Activated T-cell treated with anti-CD3 and anti-CD28 coated beads, Interleukin-2, amount 50 U/mL, for 48 hours (primary cell): ENCODE measurements around the gene TIAL1.
A peak's percentile ranks its signal among the peaks of the same experiment; 100 is the strongest.

Experiments used
- DNase-seq, 2 experiments: peaks; one replicate each; pipeline ENCODE4 v3.0.0-alpha.2; 2020

TIAL1 gene

GRCh38 chr10:119526621-119527592, 69.9 kb downstream of the TIAL1 start:
- peak in 1 of 2 experiments; percentile 18 for DNase-seq

DNA sequence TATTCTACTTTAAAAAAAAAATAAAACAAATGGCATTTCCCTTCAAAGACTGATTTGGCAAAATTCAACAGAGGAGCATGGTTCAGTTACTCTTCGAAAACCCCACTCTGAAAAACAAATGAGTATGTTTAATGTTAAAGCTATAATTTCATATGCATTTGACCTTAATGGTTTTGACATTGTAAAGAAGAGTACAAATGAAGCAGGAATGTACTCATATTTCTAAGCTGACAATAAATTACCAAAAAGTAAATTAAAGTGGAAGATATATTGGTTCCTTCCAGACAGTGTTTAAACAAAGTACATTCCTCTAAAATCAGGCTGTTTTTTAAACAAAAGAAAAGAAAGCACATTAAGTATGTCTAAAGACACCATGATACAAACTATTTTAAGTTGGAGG, 70.6 kb downstream of the TIAL1 start:
- DNase-seq, result no peak

GRCh38 chr10:119525116-119525515, 71.6 kb downstream of the TIAL1 start:
- DNase-seq, result no peak

DNA sequence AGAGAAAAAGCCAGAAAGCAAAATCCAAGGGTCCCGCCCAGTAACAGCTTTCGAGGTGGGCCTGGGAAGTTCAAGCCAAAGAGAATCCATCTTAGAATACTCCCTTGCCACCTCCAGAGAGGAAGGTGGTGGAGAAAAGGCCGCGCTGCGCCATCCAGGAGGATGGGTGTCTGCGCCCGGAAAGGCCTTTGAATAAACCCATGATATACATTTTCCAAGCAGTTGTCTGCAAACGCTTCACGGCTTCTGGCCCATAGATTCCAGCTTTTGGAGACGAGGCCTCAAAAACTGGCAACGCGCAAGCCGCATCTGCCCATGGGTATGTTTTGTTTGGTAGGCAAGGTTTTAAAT, 72.1 kb downstream of the TIAL1 start:
- DNase-seq, result no peak

GRCh38 chr10:119523895-119524719, 72.7 kb downstream of the TIAL1 start:
- DNase-seq, result no peak
